ENCODE data around the gene RFC2. TPM values are rescaled to one million over a fixed set of nuclear protein-coding genes. Genes with fewer than 3 reads are reported as not detected.

RFC2 gene
- total RNA-seq, 1 experiment from 2014 or later = 73.6 TPM

GRCh38 chr7:74280985-74281384 is 26.8 kb upstream of the RFC2 start:
- Histone ChIP-seq H3K14ac (ENCODE audit: insufficient read depth, low read length) (0 out of 2 replicates have a peak overlapping the region, but pooled peaks have one; percentile 66), H4K20me1 (ENCODE audit: control insufficient read depth, insufficient read depth, insufficient read length) (no peaks in the 10 kb centered on the region), H3K56ac (ENCODE audit: insufficient read length, low read depth, low read length) (no peak overlapping the region), H3K23ac (ENCODE audit: insufficient read length, low read depth, low read length) (no peak overlapping the region), H4K91ac (ENCODE audit: insufficient read length, low read depth, low read length) (no peak overlapping the region), H2AK5ac (ENCODE audit: insufficient read length, low read length) (no peak overlapping the region), H2BK20ac (ENCODE audit: low read depth, low read length, poor library complexity, severe bottlenecking) (no peak overlapping the region), H3K79me1 (ENCODE audit: insufficient read depth, low read depth, low read length, poor library complexity, severe bottlenecking) (no peaks in the 10 kb centered on the region), H3K9ac (ENCODE audit: extremely low read depth, insufficient read length, low read length) (no peak overlapping the region), H3K4me2 (ENCODE audit: insufficient read depth, insufficient read length, low read length) (no peak overlapping the region), H2AFZ (ENCODE audit: low read length) (no peak overlapping the region), H3K4me1 (ENCODE audit: insufficient read depth, low read length) (no peaks in the 10 kb centered on the region; the same call in 1 of the 2 replicates), H3K18ac (ENCODE audit: insufficient read length, low read depth, low read length) (peak overlapping the region; percentile 50), H3T11ph (ENCODE audit: low read length) (no peak overlapping the region), H4K8ac (replicated peaks; ENCODE audit: insufficient read length, low read depth, low read length) (no peak overlapping the region), H3K9me3 (ENCODE audit: control insufficient read depth, low read depth, low read length) (no peaks in the 10 kb centered on the region), H4K5ac (ENCODE audit: insufficient read length, low read depth, low read length) (no peak overlapping the region), H3K23me2 (ENCODE audit: insufficient read length, low read depth, low read length, poor library complexity, severe bottlenecking) (no peaks in the 10 kb centered on the region), H2BK120ac (ENCODE audit: low read depth, low read length, poor library complexity, severe bottlenecking) (no peak overlapping the region), H3K79me2 (ENCODE audit: insufficient read depth, low read length) (no peaks in the 10 kb centered on the region), H2BK15ac (ENCODE audit: low read depth, low read length) (0 out of 2 replicates have a peak overlapping the region, but pooled peaks have one; percentile 33), H2BK5ac (ENCODE audit: insufficient read length, low read length) (no peak overlapping the region), H2BK12ac (ENCODE audit: insufficient read length, low read depth, low read length) (peak overlapping the region; percentile 70), H3K27me3 (ENCODE audit: insufficient read depth, low read length) (no peaks in the 10 kb centered on the region), H3K27ac (ENCODE audit: insufficient read length, low read depth, low read length) (no peak overlapping the region), H3K4ac (ENCODE audit: low read depth, low read length) (no peak overlapping the region)
- peaks cover 28 to 41% of the 10 kb centered on the region in 2 experiments for H3K4me1 Mint-ChIP-seq
- peak overlapping the region in 1 of 2 experiments; percentile 56; a peak in 2 of 5 replicates for H3K4me3 Mint-ChIP-seq
- no peaks in the 10 kb centered on the region; a peak in 2 of 5 replicates for H3K9me3 Mint-ChIP-seq
- no peaks in the 10 kb centered on the region for H3K36me3 Mint-ChIP-seq (ENCODE audit: insufficient read depth in 1 of 3, low read depth in 3 of 3)
- no peak for TF ChIP-seq CTCF (conservative IDR thresholded peaks at IDR 0.05)
- no peak for DNase-seq
- no CpG with 5 or more reads among the region's 8 CpGs for WGBS (ENCODE audit: extremely low coverage, insufficient read length, low lambda C conversion rate)
- peak overlapping the region; percentile 47 to 70 (median 48); a peak in 2 of 7 replicates for H3K27ac Mint-ChIP-seq
- peaks cover 13% of the 10 kb centered on the region for H3K27me3 Mint-ChIP-seq (ENCODE audit: low read depth)

Measured in H9 (cell line).